CD4-positive, alpha-beta T cell treated with Interleukin-15 for 4 hours (primary cell): ENCODE results near the gene LDLRAD4.

ENCODE experiments used
- DNase-seq: peaks from one replicate; pipeline ENCODE4 v3.0.0-alpha.2; 2020; ENCODE audit warnings: low spot score

The LDLRAD4 gene

GRCh38 chr18:13514558-13514957 is 296.0 kb downstream of the LDLRAD4 start:
- no peak for DNase-seq

GRCh38 chr18:13516855-13517254 is 298.3 kb downstream of the LDLRAD4 start:
- no peak for DNase-seq

- no peak for DNase-seq
These were observed 298.8 kb downstream of the LDLRAD4 start for GRCh38 chr18:13517369-13517768.

GRCh38 chr18:13518382-13518781 is 299.8 kb downstream of the LDLRAD4 start:
- no peak for DNase-seq

GRCh38 chr18:13520306-13520705 is 301.7 kb downstream of the LDLRAD4 start:
- DNase-seq, result no peak

- no peak for DNase-seq
These were observed 302.2 kb downstream of the LDLRAD4 start for GRCh38 chr18:13520741-13521140.

- DNase-seq, result no peak
These were observed 302.9 kb downstream of the LDLRAD4 start for GRCh38 chr18:13521418-13521817.

- no peak for DNase-seq
These were observed 303.7 kb downstream of the LDLRAD4 start for GRCh38 chr18:13522256-13522655.

GRCh38 chr18:13522861-13523660 is 304.5 kb downstream of the LDLRAD4 start:
- DNase-seq, result no peak

GRCh38 chr18:13524054-13524453 is 305.5 kb downstream of the LDLRAD4 start:
- DNase-seq, result no peak

- DNase-seq, result no peak
These were observed 306.3 kb downstream of the LDLRAD4 start for GRCh38 chr18:13524811-13525210.

GRCh38 chr18:13525381-13526029 is 306.9 kb downstream of the LDLRAD4 start:
- no peak for DNase-seq

- no peak for DNase-seq
These were observed 308.0 kb downstream of the LDLRAD4 start for GRCh38 chr18:13526519-13526918.

- no peak for DNase-seq
These were observed 308.7 kb downstream of the LDLRAD4 start for GRCh38 chr18:13527256-13527655.

- DNase-seq, result no peak
These were observed 309.2 kb downstream of the LDLRAD4 start for GRCh38 chr18:13527730-13528129.

- DNase-seq, result no peak
These were observed 310.3 kb downstream of the LDLRAD4 start for GRCh38 chr18:13528739-13529392.

GRCh38 chr18:13530033-13530878 is 311.7 kb downstream of the LDLRAD4 start:
- no peak for DNase-seq

GRCh38 chr18:13530879-13531387 is 312.4 kb downstream of the LDLRAD4 start:
- no peak for DNase-seq

- DNase-seq, result no peak
These were observed 313.2 kb downstream of the LDLRAD4 start for GRCh38 chr18:13531681-13532325.

- DNase-seq, result no peak
These were observed 314.0 kb downstream of the LDLRAD4 start for GRCh38 chr18:13532406-13533075.

- no peak for DNase-seq
These were observed 316.1 kb downstream of the LDLRAD4 start for GRCh38 chr18:13534631-13535030.
